ENCODE data around the gene PCDH9. TPM values are rescaled to one million over a fixed set of nuclear protein-coding genes. Genes with fewer than 3 reads are reported as not detected.
"Not testable (repeated sequence)": the region's sequence is repeated elsewhere in the genome, so short reads cannot be mapped to it uniquely, and the experiment has no call there.

PCDH9 gene
- total RNA-seq, 2 donors from 2014 or later: 0.95 to 1.8 TPM

DNA sequence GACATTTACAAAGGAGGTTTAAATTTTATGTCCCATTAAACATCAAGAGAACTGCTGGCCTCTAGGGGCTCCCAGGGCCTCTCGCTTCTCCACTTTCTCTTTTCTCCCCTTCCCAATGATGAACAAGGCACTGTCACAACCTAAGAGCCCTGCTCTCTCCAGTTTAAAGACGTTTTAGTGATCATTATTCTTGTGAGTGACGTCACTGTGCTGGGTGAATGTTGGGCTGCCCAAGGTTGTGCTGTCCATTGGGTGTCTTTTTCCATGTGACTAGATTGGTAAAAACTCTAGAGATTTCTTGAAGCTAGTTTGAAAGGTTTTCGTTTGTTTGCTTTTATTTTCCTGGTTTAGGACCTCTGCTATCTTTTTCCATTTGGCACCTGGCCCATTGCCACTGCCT is 602.6 kb downstream of the PCDH9 start:
- H3K9me3 Mint-ChIP-seq: peaks cover 14% of the 10 kb centered on the region
- no peak overlapping the region for H3K27ac ChIP-seq (ENCODE audit: low read depth, low read length)
- TF ChIP-seq, protein P1, sequence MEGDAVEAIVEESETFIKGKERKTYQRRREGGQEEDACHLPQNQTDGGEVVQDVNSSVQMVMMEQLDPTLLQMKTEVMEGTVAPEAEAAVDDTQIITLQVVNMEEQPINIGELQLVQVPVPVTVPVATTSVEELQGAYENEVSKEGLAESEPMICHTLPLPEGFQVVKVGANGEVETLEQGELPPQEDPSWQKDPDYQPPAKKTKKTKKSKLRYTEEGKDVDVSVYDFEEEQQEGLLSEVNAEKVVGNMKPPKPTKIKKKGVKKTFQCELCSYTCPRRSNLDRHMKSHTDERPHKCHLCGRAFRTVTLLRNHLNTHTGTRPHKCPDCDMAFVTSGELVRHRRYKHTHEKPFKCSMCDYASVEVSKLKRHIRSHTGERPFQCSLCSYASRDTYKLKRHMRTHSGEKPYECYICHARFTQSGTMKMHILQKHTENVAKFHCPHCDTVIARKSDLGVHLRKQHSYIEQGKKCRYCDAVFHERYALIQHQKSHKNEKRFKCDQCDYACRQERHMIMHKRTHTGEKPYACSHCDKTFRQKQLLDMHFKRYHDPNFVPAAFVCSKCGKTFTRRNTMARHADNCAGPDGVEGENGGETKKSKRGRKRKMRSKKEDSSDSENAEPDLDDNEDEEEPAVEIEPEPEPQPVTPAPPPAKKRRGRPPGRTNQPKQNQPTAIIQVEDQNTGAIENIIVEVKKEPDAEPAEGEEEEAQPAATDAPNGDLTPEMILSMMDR (conservative IDR thresholded peaks at IDR 0.05): peak; percentile 42
- no peak overlapping the region for H3K4me3 ChIP-seq (ENCODE audit: low read length)
- H3K9me3 ChIP-seq (ENCODE audit: control insufficient read depth, low read length): peaks cover 13% of the 10 kb centered on the region
- no peaks in the 10 kb centered on the region for H3K36me3 ChIP-seq (ENCODE audit: control insufficient read depth, insufficient read depth, low read length)
- H3K4me1 Mint-ChIP-seq: no peaks in the 10 kb centered on the region
- no peak for DNase-seq
- H3K9ac ChIP-seq (ENCODE audit: extremely low read depth, low read length, poor library complexity, severe bottlenecking): no peak overlapping the region
- no peaks in the 10 kb centered on the region for H3K4me1 ChIP-seq (ENCODE audit: control insufficient read depth, insufficient read depth, low read length)
- H3K27me3 ChIP-seq (ENCODE audit: control insufficient read depth, insufficient read depth, low read length, poor library complexity, severe bottlenecking): no peaks in the 10 kb centered on the region
- 80 to 89% methylated on average over 3 to 4 of the region's 4 CpGs for WGBS, 2 experiments (ENCODE audit: insufficient coverage in 1 of 2, insufficient read length in 1 of 2)
- H3K36me3 Mint-ChIP-seq (ENCODE audit: low read depth): no peaks in the 10 kb centered on the region
- H3K4me3 Mint-ChIP-seq: no peak overlapping the region
- H3K27me3 Mint-ChIP-seq (ENCODE audit: insufficient read depth): no peaks in the 10 kb centered on the region
- no peak overlapping the region for H3K27ac Mint-ChIP-seq

GRCh38 chr13:66624302-66624701 is 605.8 kb downstream of the PCDH9 start:
- no peak for DNase-seq
- Histone ChIP-seq H3K9ac (ENCODE audit: extremely low read depth, low read length, poor library complexity, severe bottlenecking) (no peak overlapping the region), H3K9me3 (ENCODE audit: control insufficient read depth, low read length) (peaks cover 6% of the 10 kb centered on the region), H3K4me1 (ENCODE audit: control insufficient read depth, insufficient read depth, low read length) (no peaks in the 10 kb centered on the region), H3K27me3 (ENCODE audit: control insufficient read depth, insufficient read depth, low read length, poor library complexity, severe bottlenecking) (no peaks in the 10 kb centered on the region), H3K36me3 (ENCODE audit: control insufficient read depth, insufficient read depth, low read length) (no peaks in the 10 kb centered on the region), H3K4me3 (ENCODE audit: low read length) (no peak overlapping the region), H3K27ac (ENCODE audit: low read depth, low read length) (no peak overlapping the region)
- no peak overlapping the region for H3K27ac Mint-ChIP-seq
- TF ChIP-seq, protein P1 (conservative IDR thresholded peaks at IDR 0.05): no peak
- peaks cover 19% of the 10 kb centered on the region for H3K9me3 Mint-ChIP-seq
- no peak overlapping the region for H3K4me3 Mint-ChIP-seq
- no peaks in the 10 kb centered on the region for H3K4me1 Mint-ChIP-seq
- no peaks in the 10 kb centered on the region for H3K36me3 Mint-ChIP-seq (ENCODE audit: low read depth)
- WGBS, 2 experiments (ENCODE audit: insufficient coverage in 1 of 2, insufficient read length in 1 of 2): 98 to 100% methylated on average over 1 to 2 of the region's 3 CpGs
- H3K27me3 Mint-ChIP-seq (ENCODE audit: insufficient read depth): no peaks in the 10 kb centered on the region

DNA sequence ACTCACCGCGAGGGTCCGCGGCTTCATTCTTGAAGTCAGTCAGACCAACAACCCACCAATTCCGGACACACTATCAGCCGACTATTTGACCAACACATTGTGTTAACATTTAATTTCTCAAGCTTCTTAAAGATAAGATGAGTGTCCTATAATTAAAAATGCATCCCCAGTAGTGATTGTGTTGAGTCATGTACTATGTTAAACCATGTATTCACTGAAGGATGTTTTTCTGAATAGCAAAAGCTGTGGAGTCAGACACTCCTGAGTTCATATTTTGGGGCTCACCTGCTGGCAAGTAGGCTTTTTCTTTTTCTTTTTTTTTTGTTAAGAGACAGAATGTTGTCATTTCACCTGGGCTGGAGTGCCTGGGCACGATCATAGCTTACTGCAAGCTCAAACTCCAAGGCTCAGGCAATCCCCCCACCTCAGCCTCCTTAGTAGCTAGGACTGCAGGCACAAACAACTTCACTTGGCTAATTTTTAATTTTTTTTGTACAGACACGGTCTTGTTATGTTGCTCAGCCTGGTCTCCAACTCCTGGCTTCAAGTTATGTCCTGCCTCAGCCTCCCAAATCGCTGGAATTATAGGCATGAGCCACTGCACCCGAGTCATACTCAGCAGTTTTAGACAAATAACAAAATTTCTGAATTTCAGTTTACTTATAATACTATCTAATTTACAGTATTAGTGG is 606.9 kb downstream of the PCDH9 start:
- Histone ChIP-seq H3K4me1 (ENCODE audit: control insufficient read depth, insufficient read depth, low read length) (no peaks in the 10 kb centered on the region), H3K9ac (ENCODE audit: extremely low read depth, low read length, poor library complexity, severe bottlenecking) (no peak overlapping the region), H3K9me3 (ENCODE audit: control insufficient read depth, low read length) (peaks cover 5% of the 10 kb centered on the region), H3K36me3 (ENCODE audit: control insufficient read depth, insufficient read depth, low read length) (no peaks in the 10 kb centered on the region), H3K27me3 (ENCODE audit: control insufficient read depth, insufficient read depth, low read length, poor library complexity, severe bottlenecking) (no peaks in the 10 kb centered on the region), H3K27ac (ENCODE audit: low read depth, low read length) (no peak overlapping the region), H3K4me3 (ENCODE audit: low read length) (no peak overlapping the region)
- H3K27ac Mint-ChIP-seq: no peak overlapping the region
- no peaks in the 10 kb centered on the region for H3K4me1 Mint-ChIP-seq
- 80 to 90% methylated on average over 1 to 9 of the region's 10 CpGs for WGBS, 2 experiments (ENCODE audit: insufficient coverage in 1 of 2, insufficient read length in 1 of 2)
- H3K36me3 Mint-ChIP-seq (ENCODE audit: low read depth): no peaks in the 10 kb centered on the region
- no peak overlapping the region for H3K4me3 Mint-ChIP-seq
- peaks cover 19% of the 10 kb centered on the region for H3K9me3 Mint-ChIP-seq
- TF ChIP-seq, protein P1 (conservative IDR thresholded peaks at IDR 0.05): no peak
- DNase-seq: no peak
- H3K27me3 Mint-ChIP-seq (ENCODE audit: insufficient read depth): no peaks in the 10 kb centered on the region

- not testable (repeated sequence) for DNase-seq; H3K27ac ChIP-seq (ENCODE audit: low read depth, low read length); H3K9ac ChIP-seq (ENCODE audit: extremely low read depth, low read length, poor library complexity, severe bottlenecking); H3K9me3 ChIP-seq (ENCODE audit: control insufficient read depth, low read length); H3K4me3 Mint-ChIP-seq; H3K4me3 ChIP-seq (ENCODE audit: low read length); H3K27ac Mint-ChIP-seq; H3K4me1 ChIP-seq (ENCODE audit: control insufficient read depth, insufficient read depth, low read length); H3K4me1 Mint-ChIP-seq; H3K27me3 ChIP-seq (ENCODE audit: control insufficient read depth, insufficient read depth, low read length, poor library complexity, severe bottlenecking); H3K36me3 Mint-ChIP-seq (ENCODE audit: low read depth); H3K36me3 ChIP-seq (ENCODE audit: control insufficient read depth, insufficient read depth, low read length); H3K27me3 Mint-ChIP-seq (ENCODE audit: insufficient read depth)
- 96 to 98% methylated on average over 7 to 31 of the region's 31 CpGs for WGBS, 2 experiments (ENCODE audit: insufficient coverage in 1 of 2, insufficient read length in 1 of 2)
- H3K9me3 Mint-ChIP-seq: peaks cover 19% of the 10 kb centered on the region
Observed at GRCh38 chr13:66621906-66622447, 608.2 kb downstream of the PCDH9 start.
